ENCODE measurements around the gene SYDE2.
A peak's percentile ranks its signal among the peaks of the same experiment; 100 is the strongest.

The SYDE2 gene

DNA sequence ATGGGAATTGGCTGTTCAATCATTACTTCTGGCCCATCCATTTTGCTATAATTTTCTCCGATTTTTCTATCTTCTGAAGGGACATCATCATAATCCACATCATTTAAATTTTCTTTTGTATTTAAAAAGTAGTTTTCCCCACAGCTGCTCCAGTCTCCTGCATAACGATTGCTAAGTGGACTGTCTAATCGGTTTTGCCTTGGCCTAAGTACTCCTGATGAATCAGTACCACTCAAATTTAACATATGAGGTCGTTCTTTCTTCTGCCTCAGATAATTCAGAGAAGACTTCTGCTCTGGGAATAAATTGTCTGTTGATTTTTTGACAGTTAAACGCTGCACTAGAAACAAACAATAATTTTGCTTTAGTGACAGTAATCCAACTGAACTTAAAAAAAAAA lies 41.9 kb downstream of the SYDE2 start:
- Histone ChIP-seq H3K9me3 (replicated peaks; ENCODE audit: insufficient read depth, low read length) (no peaks in the 10 kb centered on the region), H3K27me3 (replicated peaks; ENCODE audit: insufficient read depth, low read length) (no peaks in the 10 kb centered on the region), H3K9ac (ENCODE audit: low read length) (no peak overlapping the region), H3F3A (ENCODE audit: insufficient read depth, low read length) (no peaks in the 10 kb centered on the region), H3K9me2 (replicated peaks; ENCODE audit: insufficient read depth, low read length) (no peaks in the 10 kb centered on the region), H3K79me2 (ENCODE audit: low read length) (no peaks in the 10 kb centered on the region), H3K27ac (ENCODE audit: low read length) (no peak overlapping the region), H3K36me3 (replicated peaks; ENCODE audit: insufficient read depth, low read length) (no peaks in the 10 kb centered on the region), H2AFZ (ENCODE audit: low read length) (no peak overlapping the region), H3K4me3 (ENCODE audit: low read length) (no peak overlapping the region), H3K4me2 (ENCODE audit: low read depth, low read length) (no peak overlapping the region), H3K4me1 (ENCODE audit: low read length) (no peaks in the 10 kb centered on the region), H4K20me1 (ENCODE audit: insufficient read depth, low read length) (no peaks in the 10 kb centered on the region)
- no peak for TF ChIP-seq CTCF (IDR thresholded peaks at IDR 0.05; ENCODE audit: low read length)
- no peak for TF ChIP-seq EZH2 (optimal IDR thresholded peaks at IDR 0.05; ENCODE audit: low read depth, low read length)
- no peak for TF ChIP-seq EZH2phosphoT487 (IDR thresholded peaks at IDR 0.05; ENCODE audit: low read length)
- no peak for DNase-seq

DNA sequence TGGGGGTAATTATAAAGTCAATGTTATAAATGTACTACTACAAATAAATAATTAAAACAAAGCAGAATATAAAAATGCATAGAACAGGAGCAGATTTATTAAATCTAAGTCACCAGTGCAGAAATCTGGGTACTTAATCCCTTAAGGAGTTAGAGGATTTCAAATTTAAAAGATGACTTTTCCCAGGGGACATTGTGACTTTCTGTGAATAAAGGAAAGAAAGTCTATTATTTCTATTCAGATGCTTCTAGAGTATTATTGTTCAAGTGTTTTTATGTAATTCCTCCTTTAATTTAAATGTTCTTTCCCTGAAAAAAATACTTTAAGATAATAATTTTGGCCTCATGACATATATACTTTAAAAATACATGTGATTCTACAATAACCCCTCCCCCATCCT lies 43.4 kb downstream of the SYDE2 start:
- H4K20me1 ChIP-seq (ENCODE audit: insufficient read depth, low read length): no peaks in the 10 kb centered on the region
- no peak overlapping the region for H3K4me3 ChIP-seq (ENCODE audit: low read length)
- no peak overlapping the region for H2AFZ ChIP-seq (ENCODE audit: low read length)
- no peak overlapping the region for H3K27ac ChIP-seq (ENCODE audit: low read length)
- H3K9me2 ChIP-seq (replicated peaks; ENCODE audit: insufficient read depth, low read length): no peaks in the 10 kb centered on the region
- no peaks in the 10 kb centered on the region for H3K36me3 ChIP-seq (replicated peaks; ENCODE audit: insufficient read depth, low read length)
- TF ChIP-seq EZH2phosphoT487 (IDR thresholded peaks at IDR 0.05; ENCODE audit: low read length): no peak
- TF ChIP-seq CTCF (IDR thresholded peaks at IDR 0.05; ENCODE audit: low read length): no peak
- no peak for TF ChIP-seq EZH2 (optimal IDR thresholded peaks at IDR 0.05; ENCODE audit: low read depth, low read length)
- H3K27me3 ChIP-seq (replicated peaks; ENCODE audit: insufficient read depth, low read length): no peaks in the 10 kb centered on the region
- no peak overlapping the region for H3K9ac ChIP-seq (ENCODE audit: low read length)
- H3K4me1 ChIP-seq (ENCODE audit: low read length): 0 out of 2 replicates have a peak, but pooled peaks cover 5% of the 10 kb centered on the region
- H3K4me2 ChIP-seq (ENCODE audit: low read depth, low read length): no peak overlapping the region
- DNase-seq: no peak
- H3K9me3 ChIP-seq (replicated peaks; ENCODE audit: insufficient read depth, low read length): no peaks in the 10 kb centered on the region
- no peaks in the 10 kb centered on the region for H3K79me2 ChIP-seq (ENCODE audit: low read length)
- no peaks in the 10 kb centered on the region; the same call in 1 of the 2 replicates for H3F3A ChIP-seq (ENCODE audit: insufficient read depth, low read length)

GRCh38 chr1:85153149-85153891 lies 47.5 kb downstream of the SYDE2 start:
- peak overlapping the region; percentile 32; the same call in 1 of the 2 replicates for H3K27ac ChIP-seq (ENCODE audit: low read length)
- DNase-seq: peak; percentile 65
- H3K4me1 ChIP-seq (ENCODE audit: low read length): 0 out of 2 replicates have a peak, but pooled peaks cover 5% of the 10 kb centered on the region
- H3K9me2 ChIP-seq (replicated peaks; ENCODE audit: insufficient read depth, low read length): no peaks in the 10 kb centered on the region
- no peak for TF ChIP-seq EZH2 (optimal IDR thresholded peaks at IDR 0.05; ENCODE audit: low read depth, low read length)
- no peak for TF ChIP-seq CTCF (IDR thresholded peaks at IDR 0.05; ENCODE audit: low read length)
- no peak for TF ChIP-seq EZH2phosphoT487 (IDR thresholded peaks at IDR 0.05; ENCODE audit: low read length)
- no peaks in the 10 kb centered on the region for H3K36me3 ChIP-seq (replicated peaks; ENCODE audit: insufficient read depth, low read length)
- H3K9ac ChIP-seq (ENCODE audit: low read length): peak overlapping the region; percentile 22; the same call in 1 of the 2 replicates
- H4K20me1 ChIP-seq (ENCODE audit: insufficient read depth, low read length): no peaks in the 10 kb centered on the region
- H3K79me2 ChIP-seq (ENCODE audit: low read length): no peaks in the 10 kb centered on the region
- H3K27me3 ChIP-seq (replicated peaks; ENCODE audit: insufficient read depth, low read length): no peaks in the 10 kb centered on the region
- no peaks in the 10 kb centered on the region; the same call in 1 of the 2 replicates for H3F3A ChIP-seq (ENCODE audit: insufficient read depth, low read length)
- peak overlapping the region; percentile 54 for H3K4me2 ChIP-seq (ENCODE audit: low read depth, low read length)
- no peaks in the 10 kb centered on the region for H3K9me3 ChIP-seq (replicated peaks; ENCODE audit: insufficient read depth, low read length)
- H2AFZ ChIP-seq (ENCODE audit: low read length): peak overlapping the region; percentile 36
- peak overlapping the region; percentile 24; the same call in 1 of the 2 replicates for H3K4me3 ChIP-seq (ENCODE audit: low read length)

Data from MM.1S (cell line).